ENCODE measurements around the gene PFKP.

DNA sequence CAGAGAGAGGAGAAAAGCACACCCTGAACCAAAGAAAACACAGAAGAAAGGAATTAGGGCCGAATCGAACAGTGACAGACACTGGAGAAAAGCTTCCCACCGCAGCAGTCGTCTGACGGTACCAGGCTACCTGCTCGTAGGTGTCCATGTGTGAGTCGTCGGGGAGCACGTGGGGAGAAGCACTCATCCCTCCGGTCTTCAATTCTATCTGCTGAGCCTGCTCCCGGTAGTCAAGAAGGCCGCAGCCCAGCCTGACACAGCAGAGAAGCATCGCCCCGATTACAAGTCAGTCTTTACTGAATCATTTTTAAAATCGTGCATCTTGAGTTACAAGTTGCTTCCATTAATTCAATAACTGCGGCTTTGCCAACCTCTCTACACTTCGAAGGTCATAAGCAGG is 80.7 kb downstream of the PFKP start:
- TF ChIP-seq, protein P1, sequence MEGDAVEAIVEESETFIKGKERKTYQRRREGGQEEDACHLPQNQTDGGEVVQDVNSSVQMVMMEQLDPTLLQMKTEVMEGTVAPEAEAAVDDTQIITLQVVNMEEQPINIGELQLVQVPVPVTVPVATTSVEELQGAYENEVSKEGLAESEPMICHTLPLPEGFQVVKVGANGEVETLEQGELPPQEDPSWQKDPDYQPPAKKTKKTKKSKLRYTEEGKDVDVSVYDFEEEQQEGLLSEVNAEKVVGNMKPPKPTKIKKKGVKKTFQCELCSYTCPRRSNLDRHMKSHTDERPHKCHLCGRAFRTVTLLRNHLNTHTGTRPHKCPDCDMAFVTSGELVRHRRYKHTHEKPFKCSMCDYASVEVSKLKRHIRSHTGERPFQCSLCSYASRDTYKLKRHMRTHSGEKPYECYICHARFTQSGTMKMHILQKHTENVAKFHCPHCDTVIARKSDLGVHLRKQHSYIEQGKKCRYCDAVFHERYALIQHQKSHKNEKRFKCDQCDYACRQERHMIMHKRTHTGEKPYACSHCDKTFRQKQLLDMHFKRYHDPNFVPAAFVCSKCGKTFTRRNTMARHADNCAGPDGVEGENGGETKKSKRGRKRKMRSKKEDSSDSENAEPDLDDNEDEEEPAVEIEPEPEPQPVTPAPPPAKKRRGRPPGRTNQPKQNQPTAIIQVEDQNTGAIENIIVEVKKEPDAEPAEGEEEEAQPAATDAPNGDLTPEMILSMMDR (IDR thresholded peaks at IDR 0.05) = no peak
- no peak for TF ChIP-seq ZFX (IDR thresholded peaks at IDR 0.05; ENCODE audit: borderline replicate concordance)
